ENCODE results near the gene AATK.

AATK gene

GRCh38 chr17:81166033-81166492 lies at the start of gene AATK:
Gene AATK (minus strand): TSS chr17:81166221. CDS start chr17:81165992, 229 bp downstream.
- Mint-ChIP-seq H3K36me3 (ENCODE audit: low read depth) (no peaks in the 10 kb centered on the region), H3K27ac (no peak within 1 kb of the TSS), H3K27me3 (ENCODE audit: low read depth, poor library complexity) (no peaks in the 10 kb centered on the region), H3K4me1 (peaks cover 14% of the 10 kb centered on the region), H3K4me3 (peak within 1 kb of the TSS; percentile 64), H3K9me3 (no peaks in the 10 kb centered on the region)
- no peak for TF ChIP-seq CTCF (IDR thresholded peaks at IDR 0.05)
- DNase-seq = no peak

GRCh38 chr17:81213978-81214377 lies 48.0 kb upstream of the AATK start:
- TF ChIP-seq CTCF (IDR thresholded peaks at IDR 0.05) = no peak
- Mint-ChIP-seq H3K27me3 (ENCODE audit: low read depth, poor library complexity) (no peaks in the 10 kb centered on the region), H3K4me3 (no peak overlapping the region), H3K9me3 (no peaks in the 10 kb centered on the region), H3K27ac (peak overlapping the region; percentile 86), H3K4me1 (peaks cover 5% of the 10 kb centered on the region), H3K36me3 (ENCODE audit: low read depth) (peaks cover 21% of the 10 kb centered on the region)
- no peak for DNase-seq

- no peak for DNase-seq
- peak overlapping the region; percentile 33 for H3K27ac Mint-ChIP-seq
- H3K9me3 Mint-ChIP-seq = no peaks in the 10 kb centered on the region
- no peaks in the 10 kb centered on the region for H3K27me3 Mint-ChIP-seq (ENCODE audit: low read depth, poor library complexity)
- no peak overlapping the region for H3K4me3 Mint-ChIP-seq
- peaks cover 5% of the 10 kb centered on the region for H3K4me1 Mint-ChIP-seq
- peaks cover 17% of the 10 kb centered on the region for H3K36me3 Mint-ChIP-seq (ENCODE audit: low read depth)
- TF ChIP-seq CTCF (IDR thresholded peaks at IDR 0.05) = no peak
These were observed 46.3 kb upstream of the AATK start for GRCh38 chr17:81212365-81212764.

GRCh38 chr17:81210868-81211267 lies 44.8 kb upstream of the AATK start:
- Mint-ChIP-seq H3K36me3 (ENCODE audit: low read depth) (peaks cover 9% of the 10 kb centered on the region), H3K4me3 (no peak overlapping the region), H3K9me3 (no peaks in the 10 kb centered on the region), H3K4me1 (peaks cover 5% of the 10 kb centered on the region), H3K27me3 (ENCODE audit: low read depth, poor library complexity) (no peaks in the 10 kb centered on the region), H3K27ac (peak overlapping the region; percentile 87)
- no peak for TF ChIP-seq CTCF (IDR thresholded peaks at IDR 0.05)
- no peak for DNase-seq

- Mint-ChIP-seq H3K4me3 (no peak overlapping the region), H3K27me3 (ENCODE audit: low read depth, poor library complexity) (no peaks in the 10 kb centered on the region), H3K27ac (no peak overlapping the region), H3K9me3 (no peaks in the 10 kb centered on the region), H3K4me1 (peaks cover 5% of the 10 kb centered on the region), H3K36me3 (ENCODE audit: low read depth) (peaks cover 5% of the 10 kb centered on the region)
- no peak for DNase-seq
- no peak for TF ChIP-seq CTCF (IDR thresholded peaks at IDR 0.05)
These were observed 44.4 kb upstream of the AATK start for GRCh38 chr17:81210466-81210865.

GRCh38 chr17:81209141-81209540 lies 43.1 kb upstream of the AATK start:
- no peak overlapping the region for H3K27ac Mint-ChIP-seq
- H3K27me3 Mint-ChIP-seq (ENCODE audit: low read depth, poor library complexity) = no peaks in the 10 kb centered on the region
- TF ChIP-seq CTCF (IDR thresholded peaks at IDR 0.05) = no peak
- H3K9me3 Mint-ChIP-seq = no peaks in the 10 kb centered on the region
- H3K4me1 Mint-ChIP-seq = peaks cover 5% of the 10 kb centered on the region
- H3K36me3 Mint-ChIP-seq (ENCODE audit: low read depth) = peaks cover 4% of the 10 kb centered on the region
- DNase-seq = no peak
- H3K4me3 Mint-ChIP-seq = no peak overlapping the region
